PFSK-1 (cell line): ENCODE data around the gene CDK15.

ENCODE experiments used
- REST ChIP-seq, 2 experiments: IDR thresholded peaks; 2 replicates each; pipeline versions ENCODE4 v1.6.1 to v1.8.0; 2011 to 2012; ENCODE audit warnings: low read depth in 2 of 2, low read length in 2 of 2, control low read depth in 1 of 2, inconsistent platforms in 1 of 2, mild to moderate bottlenecking in 1 of 2, moderate library complexity in 1 of 2; ENCODE audit not compliant: insufficient read depth in 1 of 2
- SIN3A ChIP-seq: IDR thresholded peaks from 2 replicates; pipeline ENCODE4 v1.6.1; 2012; ENCODE audit warnings: mild to moderate bottlenecking, low read length, moderate library complexity, borderline replicate concordance; ENCODE audit not compliant: insufficient read depth
- TAF1 ChIP-seq: IDR thresholded peaks from 2 replicates; pipeline ENCODE4 v1.6.1; 2012; ENCODE audit warnings: low read length, control low read depth, borderline replicate concordance; ENCODE audit not compliant: insufficient read depth

- no peak for TF ChIP-seq SIN3A
- no peak for TF ChIP-seq TAF1
- TF ChIP-seq REST (IDR thresholded peaks at IDR 0.05; ENCODE audit: insufficient read depth in 1 of 2, low read depth in 2 of 2, low read length in 2 of 2), result no peak
Observed at GRCh38 chr2:201880993-201881611, 74.8 kb downstream of the CDK15 start.
